K562 (cell line): ENCODE results near the gene REEP2. TPM values are rescaled to one million over a fixed set of nuclear protein-coding genes. Genes with fewer than 3 reads are reported as not detected.

Source experiments
- ATAC-seq: fragments of 200-7000 bp; cut with Tn5 transposase; 3 replicates; pipeline ENCODE4 v1.9.1; 2020; ENCODE audit warnings: moderate library complexity
- BruUV-seq: library from RNA; stranded (reverse); fragments of 400-500 nt; replicated peaks from 2 replicates; lab custom pipeline; 2021; lab: Mats Ljungman, UMichigan
- CTCF ChIA-PET: fragments of 300-600 bp; formaldehyde crosslinking; extraction: SDS; loops from one replicate; lab custom pipeline; 2021; ENCODE audit warnings: low intra/inter-chr PET ratio; lab: Yijun Ruan, JAX
- POLR2A ChIA-PET: fragments of 300-600, 350-650 bp; sonication (Branson Sonifier 250); formaldehyde crosslinking; extraction: SDS; loops from one replicate; lab custom pipeline; 2021; ENCODE audit warnings: antibody characterized with exemption, inconsistent platforms; lab: Yijun Ruan, JAX
- DNase-seq, 4 experiments: peaks; one replicate each; pipeline versions ENCODE4 v3.0.0 to v3.0.0-alpha.2; 2011 to 2018; ENCODE audit warnings: low spot score in 3 of 4, mixed read lengths in 3 of 4; ENCODE audit errors: extremely low read depth in 1 of 4
- FAIRE-seq: peaks from 2 replicates; lab custom pipeline; 2011; peaks lifted over from hg19 to GRCh38; lab: Jason Lieb, UNC
- H2AFZ ChIP-seq: 2 replicates; pipeline ENCODE4 v1.6.0; 2011; ENCODE audit warnings: low read depth, low read length, control low read depth, inconsistent platforms
- H3K27ac ChIP-seq: fragments of 200-600 bp; 3 replicates; pipeline ENCODE4 v1.8.0; 2011; ENCODE audit warnings: low read depth, mild to moderate bottlenecking, control low read depth, inconsistent platforms, low read length, moderate library complexity, mixed read lengths; ENCODE audit errors: extremely low read depth
- H3K27me3 ChIP-seq, 2 experiments: fragments of 300-600 bp in 1 of 2; 2 replicates in 1 of 2; 3 replicates in 1 of 2; pipeline versions ENCODE4 v1.6.0 to v1.8.0; 2011; ENCODE audit warnings: inconsistent platforms in 2 of 2, low read length in 2 of 2, mild to moderate bottlenecking in 1 of 2, mixed read lengths in 1 of 2, moderate library complexity in 1 of 2; ENCODE audit not compliant: control insufficient read depth in 2 of 2, insufficient read depth in 2 of 2
- H3K36me3 ChIP-seq: fragments of 300-600 bp; 3 replicates; pipeline ENCODE4 v1.8.0; 2011; ENCODE audit warnings: mild to moderate bottlenecking, low read length, inconsistent platforms; ENCODE audit not compliant: control insufficient read depth, insufficient read depth
- H3K4me1 ChIP-seq, 2 experiments: fragments of 200-600 bp in 1 of 2; replicated peaks in 1 of 2; 2 replicates in 1 of 2; 3 replicates in 1 of 2; pipeline versions ENCODE4 v1.5.1 to v1.8.0; 2011; ENCODE audit warnings: inconsistent platforms in 2 of 2, low read length in 2 of 2, mild to moderate bottlenecking in 1 of 2, mixed read lengths in 1 of 2, moderate library complexity in 1 of 2; ENCODE audit not compliant: control insufficient read depth in 2 of 2, insufficient read depth in 2 of 2
- H3K4me2 ChIP-seq: 2 replicates; pipeline ENCODE4 v1.6.1; 2011; ENCODE audit warnings: low read length, control low read depth, inconsistent platforms, mixed read lengths; ENCODE audit not compliant: insufficient read depth
- H3K4me3 ChIP-seq: fragments of 200-600 bp; sonication (generic), shearing (Covaris generic); 2 replicates; pipeline ENCODE4 v1.5.1; 2016; ENCODE audit warnings: control low read depth, inconsistent platforms
- H3K79me2 ChIP-seq: fragments of 200-600 bp; 3 replicates; pipeline ENCODE4 v1.8.0; 2011; ENCODE audit warnings: low read length, inconsistent platforms; ENCODE audit not compliant: control insufficient read depth, insufficient read depth
- H3K9ac ChIP-seq, 2 experiments: 2 replicates each; pipeline versions ENCODE4 v1.6.0 to v1.6.1; 2011; ENCODE audit warnings: low read depth in 2 of 2, low read length in 2 of 2, control low read depth in 1 of 2, inconsistent platforms in 1 of 2, mild to moderate bottlenecking in 1 of 2, mixed read lengths in 1 of 2; ENCODE audit not compliant: insufficient read depth in 1 of 2
- H3K9me1 ChIP-seq: one replicate; pipeline ENCODE4 v1.6.0; 2011; ENCODE audit warnings: inconsistent platforms, mild to moderate bottlenecking, low read length, moderate library complexity; ENCODE audit not compliant: control insufficient read depth, insufficient read depth
- H3K9me3 ChIP-seq: replicated peaks from 2 replicates; pipeline ENCODE4 v1.5.1; 2011; ENCODE audit warnings: low read depth, low read length, inconsistent platforms; ENCODE audit not compliant: control insufficient read depth, insufficient read depth
- H4K20me1 ChIP-seq: replicated peaks from 2 replicates; pipeline ENCODE4 v1.6.1; 2011; ENCODE audit warnings: low read length, inconsistent platforms, mixed read lengths; ENCODE audit not compliant: control insufficient read depth, insufficient read depth
- ARID2 ChIP-seq: fragments of 450-650 bp; IDR thresholded peaks from 2 replicates; pipeline ENCODE4 v1.6.1; 2017; ENCODE audit warnings: antibody characterized with exemption, mild to moderate bottlenecking
- CREB1 ChIP-seq, 2 experiments: sonication (generic) in 1 of 2; formaldehyde crosslinking in 1 of 2; IDR thresholded peaks; 2 replicates each; pipeline versions ENCODE4 v1.6.1 to v1.8.0; 2012 to 2022; ENCODE audit warnings: inconsistent platforms in 1 of 2, mild to moderate bottlenecking in 1 of 2, missing genetic modification reagents in 1 of 2, moderate library complexity in 1 of 2
- GATA2 ChIP-seq: sonication (generic); formaldehyde crosslinking; IDR thresholded peaks from 2 replicates; pipeline ENCODE4 v1.4.0; 2020; ENCODE audit warnings: mild to moderate bottlenecking, missing genetic modification reagents
- HES1 ChIP-seq: fragments of 450-650 bp; IDR thresholded peaks from 2 replicates; pipeline ENCODE4 v1.6.1; 2016; ENCODE audit warnings: low read depth, mild to moderate bottlenecking, moderate library complexity
- HMG20B ChIP-seq: fragments of 250-450 bp; sonication (Bioruptor Pico); IDR thresholded peaks from 2 replicates; pipeline ENCODE4 v1.5.0; 2021; ENCODE audit warnings: mild to moderate bottlenecking
- IRF9 ChIP-seq: fragments of 450-650 bp; IDR thresholded peaks from 2 replicates; pipeline ENCODE4 v1.6.1; 2016; ENCODE audit warnings: missing biosample characterization, missing genetic modification characterization
- NUFIP1 ChIP-seq: fragments of 450-650 bp; IDR thresholded peaks from 2 replicates; pipeline ENCODE4 v1.6.1; 2018; ENCODE audit not compliant: partially characterized antibody
- POLR2G ChIP-seq: fragments of 200-400 bp; formaldehyde crosslinking; IDR thresholded peaks from 2 replicates; pipeline ENCODE4 v1.6.1; 2017; ENCODE audit warnings: low read depth, mild to moderate bottlenecking, antibody characterized with exemption, low read length, moderate library complexity
- RAD51 ChIP-seq: fragments of 450-650 bp; IDR thresholded peaks from 2 replicates; pipeline ENCODE4 v1.7.1; 2016; ENCODE audit warnings: low read depth, mild to moderate bottlenecking, borderline replicate concordance
- RBFOX2 ChIP-seq: fragments of 200-400 bp; formaldehyde crosslinking; IDR thresholded peaks from 2 replicates; pipeline ENCODE4 v1.6.1; 2017; ENCODE audit warnings: low read depth, mild to moderate bottlenecking, low read length, moderate library complexity
- SMAD2 ChIP-seq: fragments of 150-350 bp; IDR thresholded peaks from 2 replicates; pipeline ENCODE4 v1.6.1; 2014; ENCODE audit warnings: low read depth, mild to moderate bottlenecking, low read length
- SMARCA4 ChIP-seq: fragments of 450-650 bp; IDR thresholded peaks from 2 replicates; pipeline ENCODE4 v1.6.1; 2016
- TSC22D4 ChIP-seq: fragments of 450-650 bp; IDR thresholded peaks from 2 replicates; pipeline ENCODE4 v1.6.1; 2016; ENCODE audit warnings: missing genetic modification characterization, missing biosample characterization, control low read depth
- ZFP91 ChIP-seq: sonication (generic); formaldehyde crosslinking; IDR thresholded peaks from 2 replicates; pipeline ENCODE4 v1.8.0; 2022; ENCODE audit warnings: mild to moderate bottlenecking, missing genetic modification reagents
- ZNF143 ChIP-seq: sonication (generic); formaldehyde crosslinking; IDR thresholded peaks from 2 replicates; pipeline ENCODE4 v1.9.0; 2022; ENCODE audit warnings: mild to moderate bottlenecking, missing genetic modification reagents
- ZNF584 ChIP-seq: fragments of 200-800 bp; sonication (Bioruptor generic); IDR thresholded peaks from 2 replicates; pipeline ENCODE4 v1.6.1; 2016; ENCODE audit warnings: low read depth, mild to moderate bottlenecking, missing genetic modification characterization, missing compliant biosample characterization
- ZNF586 ChIP-seq: fragments of 450-650 bp; formaldehyde crosslinking; conservative IDR thresholded peaks from 2 replicates; pipeline ENCODE4 v1.4.0; 2020; ENCODE audit warnings: mild to moderate bottlenecking, moderate library complexity
- ZNF764 ChIP-seq: fragments of 250-450 bp; sonication (Bioruptor Pico); IDR thresholded peaks from 2 replicates; pipeline ENCODE4 v1.4.0; 2020; ENCODE audit warnings: low read depth, mild to moderate bottlenecking, moderate library complexity
- ZNF766 ChIP-seq: fragments of 200-800 bp; sonication (Bioruptor generic); conservative IDR thresholded peaks from 2 replicates; pipeline ENCODE4 v1.6.1; 2016; ENCODE audit warnings: missing genetic modification characterization, missing compliant biosample characterization
- WGBS: fragments of 100-300 bp; shearing (Covaris generic); methylation state at CpG from one replicate; pipeline ENCODE4 v1.1.6; 2016; ENCODE audit warnings: low coverage, mixed read lengths; ENCODE audit not compliant: insufficient coverage; ENCODE audit errors: missing lambda C conversion rate; 5-methylcytosine and 5-hydroxymethylcytosine counted together
- in situ Hi-C: fragments of 300-500 bp; cut with MboI; formaldehyde crosslinking; loops from 4 replicates; pipeline ENCODE4 v1.15.0; 2018; ENCODE audit warnings: inconsistent platforms, mixed read lengths
- intact Hi-C: fragments of 100-400 bp; cut with micrococcal nuclease; formaldehyde crosslinking; loops from 2 replicates; pipeline ENCODE4 v1.14.2; 2022
- polyA plus RNA-seq, 8 experiments: library from polyadenylated mRNA; depleted of rRNA in 4 of 8; stranded (reverse) in 5 of 8; unstranded in 3 of 8; fragments of >200 nt; fragmentation: Nextera tagmentation in 2 of 8; fragmentation: Illumina TruSeq in 1 of 8; extraction: Ambion mirVana in 2 of 8; extraction: Trizol in 1 of 8; gene quantifications; 2 replicates each; pipeline versions ENCODE4 v1.2.1 to v1.2.3, GENCODE V29; 2011 to 2014; ENCODE audit warnings: inconsistent platforms in 1 of 8, missing spikeins in 1 of 8
- total RNA-seq, 7 experiments: library from RNA; depleted of rRNA in 6 of 7; stranded (reverse); fragments of >200 nt in 6 of 7; fragmentation: Illumina TruSeq in 2 of 7; extraction: Trizol in 2 of 7; gene quantifications; 2 replicates each; pipeline versions ENCODE4 v1.2.1 to v1.2.3, GENCODE V29; 2011 to 2021; ENCODE audit warnings: low replicate concordance in 1 of 7

REEP2 gene
- total and polyA plus RNA-seq, 9 of the 15 experiments (the other 6 are each of a cell fraction or from before 2014, with no cell fraction given), result 0.03 to 1.1 (median 0.12) TPM; not detected in 1

GRCh38 chr5:138468966-138469539, 30.2 kb downstream of the REEP2 start:
- FAIRE-seq (peak; percentile 58), ATAC-seq (peak; percentile 15), DNase-seq (no peak)
- H3K9me1 ChIP-seq, result peaks cover 22% of the 10 kb centered on the region
- ChIA-PET CTCF (no interaction called here), POLR2A (interaction anchor here (0.7 to 1.7 kb wide), 7 partner anchors 12 to 75 kb away, joined by 3 to 10 read pairs (median 3); no protein-coding TSS in a partner anchor)
- 69% methylated on average over 8 of the region's 8 CpGs for WGBS
- H3K4me2 ChIP-seq, result no peak overlapping the region; the same call in 1 of the 2 replicates
- H2AFZ ChIP-seq, result no peak overlapping the region
- no peaks in the 10 kb centered on the region for H3K27me3 ChIP-seq
- no peak overlapping the region for H3K27ac ChIP-seq
- no TSS peak for BruUV-seq
- H4K20me1 ChIP-seq, result peaks cover 29% of the 10 kb centered on the region
- in situ Hi-C loops (no loop called here), intact Hi-C loops (no loop called here)
- no peak overlapping the region for H3K9ac ChIP-seq
- no peak overlapping the region for H3K4me3 ChIP-seq
- H3K79me2 ChIP-seq, result peaks cover 33% of the 10 kb centered on the region
- peaks cover 19 to 35% of the 10 kb centered on the region in 2 experiments; a peak in 4 of 5 replicates for H3K4me1 ChIP-seq
- H3K9me3 ChIP-seq, result no peaks in the 10 kb centered on the region
- H3K36me3 ChIP-seq, result peaks cover 30% of the 10 kb centered on the region
- TF ChIP-seq ZNF764 (CRISPR knock-in tag), result no peak
- no peak for TF ChIP-seq SMAD2
- TF ChIP-seq CREB1 (IDR thresholded peaks at IDR 0.05), result no peak
- TF ChIP-seq CREB1 (CRISPR knock-in tag; IDR thresholded peaks at IDR 0.05), result no peak
- no peak for TF ChIP-seq RAD51
- TF ChIP-seq ZFP91, result no peak
- TF ChIP-seq ZNF584 (CRISPR knock-in tag), result no peak
- no peak for TF ChIP-seq HMG20B (CRISPR knock-in tag)
- TF ChIP-seq SMARCA4, result no peak
- peak; percentile 67 for TF ChIP-seq POLR2G
- no peak for TF ChIP-seq ZNF586 (CRISPR knock-in tag)
- no peak for TF ChIP-seq HES1
- no peak for TF ChIP-seq ARID2
- TF ChIP-seq GATA2 (CRISPR knock-in tag), result no peak
- no peak for TF ChIP-seq IRF9
- TF ChIP-seq ZNF766 (CRISPR knock-in tag), result no peak
- no peak for TF ChIP-seq TSC22D4 (tag)
- no peak for TF ChIP-seq ZNF143 (CRISPR knock-in tag)
- no peak for TF ChIP-seq RBFOX2
- peak; percentile 14 for TF ChIP-seq NUFIP1
